GM23338 (cell line): Measurements from ENCODE around the gene RILPL1. TPM values are rescaled to one million over a fixed set of nuclear protein-coding genes. Genes with fewer than 3 reads are reported as not detected.
A peak's percentile ranks its signal among the peaks of the same experiment; 100 is the strongest.

Source experiments
- ATAC-seq: fragments of 200-7000 bp; cut with Tn5 transposase; 3 replicates; pipeline ENCODE4 v1.9.1; 2020
- DNase-seq: peaks from one replicate; pipeline ENCODE4 v3.0.0-alpha.2; 2015; ENCODE audit warnings: low spot score
- H2AFZ ChIP-seq: fragments of 200-600 bp; sonication (generic); 2 replicates; pipeline ENCODE4 v1.8.0; 2016; ENCODE audit warnings: antibody characterized with exemption, mild to moderate bottlenecking, moderate library complexity
- H3F3A ChIP-seq: fragments of 200-600 bp; sonication (generic); replicated peaks from 2 replicates; pipeline ENCODE4 v1.8.0; 2017; ENCODE audit warnings: antibody characterized with exemption, mixed run types, low read depth
- H3K27ac ChIP-seq: fragments of 200-600 bp; sonication (generic); 2 replicates; pipeline ENCODE4 v1.6.1; 2016; ENCODE audit warnings: low read depth
- H3K27me3 ChIP-seq: fragments of 200-600 bp; sonication (generic); 2 replicates; pipeline ENCODE4 v1.8.0; 2016; ENCODE audit warnings: mild to moderate bottlenecking, mixed run types, moderate library complexity; ENCODE audit not compliant: insufficient read depth
- H3K36me3 ChIP-seq: fragments of 200-600 bp; sonication (generic); 2 replicates; pipeline ENCODE4 v1.8.0; 2016; ENCODE audit warnings: mild to moderate bottlenecking; ENCODE audit not compliant: insufficient read depth
- H3K4me1 ChIP-seq: fragments of 200-600 bp; sonication (generic); 2 replicates; pipeline ENCODE4 v1.8.0; 2016; ENCODE audit warnings: mild to moderate bottlenecking, moderate library complexity; ENCODE audit not compliant: insufficient read depth
- H3K4me2 ChIP-seq: fragments of 200-600 bp; sonication (generic); 2 replicates; pipeline ENCODE4 v1.7.1; 2017; ENCODE audit warnings: mixed run types
- H3K4me3 ChIP-seq: fragments of 200-600 bp; sonication (generic); 2 replicates; pipeline ENCODE4 v1.6.1; 2016; ENCODE audit warnings: mixed run types
- H3K79me2 ChIP-seq: fragments of 200-600 bp; sonication (generic); replicated peaks from 2 replicates; pipeline ENCODE4 v1.8.0; 2017; ENCODE audit warnings: mild to moderate bottlenecking; ENCODE audit not compliant: insufficient read depth
- H3K9me2 ChIP-seq: fragments of 200-600 bp; sonication (generic); 2 replicates; pipeline ENCODE4 v1.8.0; 2017; ENCODE audit not compliant: insufficient read depth
- H4K20me1 ChIP-seq: fragments of 200-600 bp; sonication (generic); replicated peaks from 2 replicates; pipeline ENCODE4 v1.8.0; 2017; ENCODE audit warnings: mild to moderate bottlenecking; ENCODE audit not compliant: insufficient read depth
- H3K27ac Mint-ChIP-seq: 2 replicates; pipeline ENCODE4 v1.8.0; 2020; ENCODE audit warnings: inconsistent platforms, mild to moderate bottlenecking, moderate library complexity, mixed read lengths
- H3K27me3 Mint-ChIP-seq: 3 replicates; pipeline ENCODE4 v1.8.0; 2022; ENCODE audit warnings: low read depth, mild to moderate bottlenecking, moderate library complexity, mixed read lengths, inconsistent platforms; ENCODE audit not compliant: insufficient read depth, poor library complexity
- H3K36me3 Mint-ChIP-seq: 3 replicates; pipeline ENCODE4 v1.8.0; 2021; ENCODE audit warnings: low read depth, mild to moderate bottlenecking, inconsistent platforms, moderate library complexity, mixed read lengths
- H3K4me1 Mint-ChIP-seq: 3 replicates; pipeline ENCODE4 v1.8.0; 2020; ENCODE audit warnings: mild to moderate bottlenecking, inconsistent platforms, mixed read lengths
- H3K4me3 Mint-ChIP-seq: 3 replicates; pipeline ENCODE4 v1.8.0; 2021; ENCODE audit warnings: moderate library complexity, mild to moderate bottlenecking, inconsistent platforms, mixed read lengths
- H3K9me3 Mint-ChIP-seq: 3 replicates; pipeline ENCODE4 v1.8.0; 2020; ENCODE audit warnings: moderate library complexity, mild to moderate bottlenecking, inconsistent platforms, mixed read lengths
- EZH2 ChIP-seq: fragments of 200-600 bp; sonication (generic); IDR thresholded peaks from one replicate; pipeline ENCODE4 v1.8.0; 2017; ENCODE audit warnings: antibody characterized with exemption, mild to moderate bottlenecking, low read depth; ENCODE audit not compliant: unreplicated experiment
- EZH2phosphoT487 ChIP-seq: fragments of 200-600 bp; sonication (generic); IDR thresholded peaks from one replicate; pipeline ENCODE4 v1.8.1; 2018; ENCODE audit warnings: antibody characterized with exemption; ENCODE audit not compliant: unreplicated experiment
- JUNB ChIP-seq: IDR thresholded peaks from one replicate; pipeline ENCODE4 v1.6.1; 2016; ENCODE audit warnings: antibody characterized with exemption; ENCODE audit not compliant: unreplicated experiment
- NANOG ChIP-seq: IDR thresholded peaks from 2 replicates; pipeline ENCODE4 v1.6.1; 2016; ENCODE audit warnings: antibody characterized with exemption, borderline replicate concordance
- STAT1 ChIP-seq: IDR thresholded peaks from one replicate; pipeline ENCODE4 v1.6.1; 2016; ENCODE audit warnings: antibody characterized with exemption; ENCODE audit not compliant: unreplicated experiment
- ZNF114 ChIP-seq: fragments of 250-450 bp; sonication (Bioruptor Pico); IDR thresholded peaks from 2 replicates; pipeline ENCODE4 v1.5.0; 2020; ENCODE audit warnings: mild to moderate bottlenecking, moderate library complexity
- polyA plus RNA-seq: library from polyadenylated mRNA; unstranded; fragments of >200 nt; fragmentation: Nextera tagmentation; extraction: Ambion mirVana; gene quantifications from 2 replicates; pipeline ENCODE4 v1.2.1, GENCODE V29; 2016
- total RNA-seq: library from RNA; depleted of rRNA; stranded (reverse); fragments of >200 nt; shearing (Covaris generic); gene quantifications from 2 replicates; pipeline ENCODE4 v1.2.3, GENCODE V29; 2014
- TF ChIP-seq, protein P1 (sequence below): fragments of 250-450 bp; sonication (Bioruptor Pico); IDR thresholded peaks from 2 replicates; pipeline ENCODE4 v1.5.0; 2020; ENCODE audit warnings: mild to moderate bottlenecking, moderate library complexity
- TF ChIP-seq, protein P2 (sequence below), 2 experiments: fragments of 200-600 bp in 1 of 2; sonication (generic) in 1 of 2; conservative IDR thresholded peaks; 2 replicates each; pipeline versions ENCODE4 v1.5.1 to v1.6.1; 2016 to 2017; ENCODE audit warnings: antibody characterized with exemption in 2 of 2, low read depth in 2 of 2, mild to moderate bottlenecking in 2 of 2, moderate library complexity in 1 of 2
- TF ChIP-seq, protein P3 (sequence below): IDR thresholded peaks from one replicate; pipeline ENCODE4 v1.6.1; 2018; ENCODE audit warnings: antibody characterized with exemption; ENCODE audit not compliant: unreplicated experiment
- TF ChIP-seq, protein P4 (sequence below): IDR thresholded peaks from 2 replicates; pipeline ENCODE4 v1.6.1; 2016; ENCODE audit warnings: antibody characterized with exemption

RILPL1 gene
- total and polyA plus RNA-seq, 2 experiments from 2014 or later: 3.9 to 7.9 TPM

DNA sequence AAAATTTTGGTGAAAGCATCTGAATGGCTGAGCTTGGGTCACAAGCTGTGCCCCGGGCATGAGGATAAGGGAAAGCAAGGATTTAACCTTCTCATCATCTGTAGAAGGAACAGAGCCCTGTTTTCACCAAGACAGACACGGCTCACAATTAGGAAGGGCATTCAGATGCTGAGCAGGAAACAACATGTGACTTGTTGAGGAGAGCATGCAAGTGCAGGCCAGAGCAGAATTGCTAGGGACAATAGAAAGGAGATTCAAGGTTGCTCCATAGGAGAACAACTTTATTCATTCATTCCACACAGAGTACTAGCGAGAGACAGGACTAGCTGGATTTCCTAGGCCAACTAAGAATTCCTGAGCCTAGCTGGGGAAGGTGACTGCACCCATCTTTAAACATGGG lies 14.6 kb upstream of the RILPL1 start (continued):
- TF ChIP-seq, protein P1, sequence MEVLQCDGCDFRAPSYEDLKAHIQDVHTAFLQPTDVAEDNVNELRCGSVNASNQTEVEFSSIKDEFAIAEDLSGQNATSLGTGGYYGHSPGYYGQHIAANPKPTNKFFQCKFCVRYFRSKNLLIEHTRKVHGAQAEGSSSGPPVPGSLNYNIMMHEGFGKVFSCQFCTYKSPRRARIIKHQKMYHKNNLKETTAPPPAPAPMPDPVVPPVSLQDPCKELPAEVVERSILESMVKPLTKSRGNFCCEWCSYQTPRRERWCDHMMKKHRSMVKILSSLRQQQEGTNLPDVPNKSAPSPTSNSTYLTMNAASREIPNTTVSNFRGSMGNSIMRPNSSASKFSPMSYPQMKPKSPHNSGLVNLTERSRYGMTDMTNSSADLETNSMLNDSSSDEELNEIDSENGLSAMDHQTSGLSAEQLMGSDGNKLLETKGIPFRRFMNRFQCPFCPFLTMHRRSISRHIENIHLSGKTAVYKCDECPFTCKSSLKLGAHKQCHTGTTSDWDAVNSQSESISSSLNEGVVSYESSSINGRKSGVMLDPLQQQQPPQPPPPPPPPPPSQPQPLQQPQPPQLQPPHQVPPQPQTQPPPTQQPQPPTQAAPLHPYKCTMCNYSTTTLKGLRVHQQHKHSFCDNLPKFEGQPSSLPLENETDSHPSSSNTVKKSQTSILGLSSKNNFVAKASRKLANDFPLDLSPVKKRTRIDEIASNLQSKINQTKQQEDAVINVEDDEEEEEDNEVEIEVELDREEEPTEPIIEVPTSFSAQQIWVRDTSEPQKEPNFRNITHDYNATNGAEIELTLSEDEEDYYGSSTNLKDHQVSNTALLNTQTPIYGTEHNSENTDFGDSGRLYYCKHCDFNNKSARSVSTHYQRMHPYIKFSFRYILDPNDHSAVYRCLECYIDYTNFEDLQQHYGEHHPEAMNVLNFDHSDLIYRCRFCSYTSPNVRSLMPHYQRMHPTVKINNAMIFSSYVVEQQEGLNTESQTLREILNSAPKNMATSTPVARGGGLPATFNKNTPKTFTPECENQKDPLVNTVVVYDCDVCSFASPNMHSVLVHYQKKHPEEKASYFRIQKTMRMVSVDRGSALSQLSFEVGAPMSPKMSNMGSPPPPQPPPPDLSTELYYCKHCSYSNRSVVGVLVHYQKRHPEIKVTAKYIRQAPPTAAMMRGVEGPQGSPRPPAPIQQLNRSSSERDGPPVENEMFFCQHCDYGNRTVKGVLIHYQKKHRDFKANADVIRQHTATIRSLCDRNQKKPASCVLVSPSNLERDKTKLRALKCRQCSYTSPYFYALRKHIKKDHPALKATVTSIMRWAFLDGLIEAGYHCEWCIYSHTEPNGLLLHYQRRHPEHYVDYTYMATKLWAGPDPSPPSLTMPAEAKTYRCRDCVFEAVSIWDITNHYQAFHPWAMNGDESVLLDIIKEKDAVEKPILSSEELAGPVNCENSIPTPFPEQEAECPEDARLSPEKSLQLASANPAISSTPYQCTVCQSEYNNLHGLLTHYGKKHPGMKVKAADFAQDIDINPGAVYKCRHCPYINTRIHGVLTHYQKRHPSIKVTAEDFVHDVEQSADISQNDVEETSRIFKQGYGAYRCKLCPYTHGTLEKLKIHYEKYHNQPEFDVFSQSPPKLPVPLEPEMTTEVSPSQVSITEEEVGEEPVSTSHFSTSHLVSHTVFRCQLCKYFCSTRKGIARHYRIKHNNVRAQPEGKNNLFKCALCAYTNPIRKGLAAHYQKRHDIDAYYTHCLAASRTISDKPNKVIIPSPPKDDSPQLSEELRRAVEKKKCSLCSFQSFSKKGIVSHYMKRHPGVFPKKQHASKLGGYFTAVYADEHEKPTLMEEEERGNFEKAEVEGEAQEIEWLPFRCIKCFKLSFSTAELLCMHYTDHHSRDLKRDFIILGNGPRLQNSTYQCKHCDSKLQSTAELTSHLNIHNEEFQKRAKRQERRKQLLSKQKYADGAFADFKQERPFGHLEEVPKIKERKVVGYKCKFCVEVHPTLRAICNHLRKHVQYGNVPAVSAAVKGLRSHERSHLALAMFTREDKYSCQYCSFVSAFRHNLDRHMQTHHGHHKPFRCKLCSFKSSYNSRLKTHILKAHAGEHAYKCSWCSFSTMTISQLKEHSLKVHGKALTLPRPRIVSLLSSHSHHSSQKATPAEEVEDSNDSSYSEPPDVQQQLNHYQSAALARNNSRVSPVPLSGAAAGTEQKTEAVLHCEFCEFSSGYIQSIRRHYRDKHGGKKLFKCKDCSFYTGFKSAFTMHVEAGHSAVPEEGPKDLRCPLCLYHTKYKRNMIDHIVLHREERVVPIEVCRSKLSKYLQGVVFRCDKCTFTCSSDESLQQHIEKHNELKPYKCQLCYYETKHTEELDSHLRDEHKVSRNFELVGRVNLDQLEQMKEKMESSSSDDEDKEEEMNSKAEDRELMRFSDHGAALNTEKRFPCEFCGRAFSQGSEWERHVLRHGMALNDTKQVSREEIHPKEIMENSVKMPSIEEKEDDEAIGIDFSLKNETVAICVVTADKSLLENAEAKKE: no peak
- TF ChIP-seq ZNF114 (no peak), JUNB (no peak)
- TF ChIP-seq, protein P2, sequence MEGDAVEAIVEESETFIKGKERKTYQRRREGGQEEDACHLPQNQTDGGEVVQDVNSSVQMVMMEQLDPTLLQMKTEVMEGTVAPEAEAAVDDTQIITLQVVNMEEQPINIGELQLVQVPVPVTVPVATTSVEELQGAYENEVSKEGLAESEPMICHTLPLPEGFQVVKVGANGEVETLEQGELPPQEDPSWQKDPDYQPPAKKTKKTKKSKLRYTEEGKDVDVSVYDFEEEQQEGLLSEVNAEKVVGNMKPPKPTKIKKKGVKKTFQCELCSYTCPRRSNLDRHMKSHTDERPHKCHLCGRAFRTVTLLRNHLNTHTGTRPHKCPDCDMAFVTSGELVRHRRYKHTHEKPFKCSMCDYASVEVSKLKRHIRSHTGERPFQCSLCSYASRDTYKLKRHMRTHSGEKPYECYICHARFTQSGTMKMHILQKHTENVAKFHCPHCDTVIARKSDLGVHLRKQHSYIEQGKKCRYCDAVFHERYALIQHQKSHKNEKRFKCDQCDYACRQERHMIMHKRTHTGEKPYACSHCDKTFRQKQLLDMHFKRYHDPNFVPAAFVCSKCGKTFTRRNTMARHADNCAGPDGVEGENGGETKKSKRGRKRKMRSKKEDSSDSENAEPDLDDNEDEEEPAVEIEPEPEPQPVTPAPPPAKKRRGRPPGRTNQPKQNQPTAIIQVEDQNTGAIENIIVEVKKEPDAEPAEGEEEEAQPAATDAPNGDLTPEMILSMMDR (conservative IDR thresholded peaks at IDR 0.05; ENCODE audit: low read depth in 2 of 2): no peak

DNA sequence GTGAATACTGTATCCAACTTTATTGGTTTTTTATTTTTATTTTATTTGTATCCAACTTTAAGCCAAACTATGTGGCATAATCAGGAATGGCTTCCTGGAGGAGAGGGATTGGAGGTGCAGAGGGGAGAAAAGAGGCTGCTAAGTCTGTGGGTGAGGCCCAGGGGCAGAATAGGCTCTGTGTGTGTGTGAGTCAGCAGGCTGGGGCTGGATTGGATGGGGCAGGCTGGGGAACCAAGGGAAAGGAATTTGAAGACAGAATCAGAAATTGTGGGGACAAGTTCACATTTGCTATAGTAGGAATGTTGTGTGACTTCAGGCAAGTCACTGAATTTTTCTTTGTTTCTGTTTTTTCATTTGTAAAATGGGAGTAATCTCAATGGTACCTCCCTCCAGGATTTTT lies 12.8 kb upstream of the RILPL1 start:
- H3K27me3 ChIP-seq: no peaks in the 10 kb centered on the region
- H3K4me1 Mint-ChIP-seq: no peaks in the 10 kb centered on the region
- H3K9me2 ChIP-seq: no peaks in the 10 kb centered on the region; the same call in 1 of the 2 replicates
- no peak overlapping the region for H3K4me3 ChIP-seq
- no peak for DNase-seq
- no peaks in the 10 kb centered on the region for H3K79me2 ChIP-seq
- peaks cover 6% of the 10 kb centered on the region for H3K27me3 Mint-ChIP-seq
- H3F3A ChIP-seq: no peaks in the 10 kb centered on the region
- no peak overlapping the region for H3K4me3 Mint-ChIP-seq
- H3K36me3 ChIP-seq: no peaks in the 10 kb centered on the region
- H3K36me3 Mint-ChIP-seq: no peaks in the 10 kb centered on the region
- peak; percentile 50; the same call in 2 of the 3 replicates for ATAC-seq
- H3K4me1 ChIP-seq: no peaks in the 10 kb centered on the region
- no peaks in the 10 kb centered on the region; the same call in 2 of the 3 replicates for H3K9me3 Mint-ChIP-seq
- H3K27ac ChIP-seq: no peak overlapping the region
- H3K4me2 ChIP-seq: no peak overlapping the region
- H4K20me1 ChIP-seq: no peaks in the 10 kb centered on the region
- H3K27ac Mint-ChIP-seq: no peak overlapping the region; the same call in 1 of the 2 replicates
- no peak overlapping the region for H2AFZ ChIP-seq
- no peak for TF ChIP-seq STAT1
- TF ChIP-seq, protein P3, sequence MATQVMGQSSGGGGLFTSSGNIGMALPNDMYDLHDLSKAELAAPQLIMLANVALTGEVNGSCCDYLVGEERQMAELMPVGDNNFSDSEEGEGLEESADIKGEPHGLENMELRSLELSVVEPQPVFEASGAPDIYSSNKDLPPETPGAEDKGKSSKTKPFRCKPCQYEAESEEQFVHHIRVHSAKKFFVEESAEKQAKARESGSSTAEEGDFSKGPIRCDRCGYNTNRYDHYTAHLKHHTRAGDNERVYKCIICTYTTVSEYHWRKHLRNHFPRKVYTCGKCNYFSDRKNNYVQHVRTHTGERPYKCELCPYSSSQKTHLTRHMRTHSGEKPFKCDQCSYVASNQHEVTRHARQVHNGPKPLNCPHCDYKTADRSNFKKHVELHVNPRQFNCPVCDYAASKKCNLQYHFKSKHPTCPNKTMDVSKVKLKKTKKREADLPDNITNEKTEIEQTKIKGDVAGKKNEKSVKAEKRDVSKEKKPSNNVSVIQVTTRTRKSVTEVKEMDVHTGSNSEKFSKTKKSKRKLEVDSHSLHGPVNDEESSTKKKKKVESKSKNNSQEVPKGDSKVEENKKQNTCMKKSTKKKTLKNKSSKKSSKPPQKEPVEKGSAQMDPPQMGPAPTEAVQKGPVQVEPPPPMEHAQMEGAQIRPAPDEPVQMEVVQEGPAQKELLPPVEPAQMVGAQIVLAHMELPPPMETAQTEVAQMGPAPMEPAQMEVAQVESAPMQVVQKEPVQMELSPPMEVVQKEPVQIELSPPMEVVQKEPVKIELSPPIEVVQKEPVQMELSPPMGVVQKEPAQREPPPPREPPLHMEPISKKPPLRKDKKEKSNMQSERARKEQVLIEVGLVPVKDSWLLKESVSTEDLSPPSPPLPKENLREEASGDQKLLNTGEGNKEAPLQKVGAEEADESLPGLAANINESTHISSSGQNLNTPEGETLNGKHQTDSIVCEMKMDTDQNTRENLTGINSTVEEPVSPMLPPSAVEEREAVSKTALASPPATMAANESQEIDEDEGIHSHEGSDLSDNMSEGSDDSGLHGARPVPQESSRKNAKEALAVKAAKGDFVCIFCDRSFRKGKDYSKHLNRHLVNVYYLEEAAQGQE: no peak
- no peak for TF ChIP-seq ZNF114
- TF ChIP-seq EZH2phosphoT487: no peak
- no peak for TF ChIP-seq NANOG
- no peak for TF ChIP-seq EZH2
- TF ChIP-seq, protein P2 (conservative IDR thresholded peaks at IDR 0.05; ENCODE audit: low read depth in 2 of 2): no peak
- TF ChIP-seq JUNB: no peak
- TF ChIP-seq, protein P4, sequence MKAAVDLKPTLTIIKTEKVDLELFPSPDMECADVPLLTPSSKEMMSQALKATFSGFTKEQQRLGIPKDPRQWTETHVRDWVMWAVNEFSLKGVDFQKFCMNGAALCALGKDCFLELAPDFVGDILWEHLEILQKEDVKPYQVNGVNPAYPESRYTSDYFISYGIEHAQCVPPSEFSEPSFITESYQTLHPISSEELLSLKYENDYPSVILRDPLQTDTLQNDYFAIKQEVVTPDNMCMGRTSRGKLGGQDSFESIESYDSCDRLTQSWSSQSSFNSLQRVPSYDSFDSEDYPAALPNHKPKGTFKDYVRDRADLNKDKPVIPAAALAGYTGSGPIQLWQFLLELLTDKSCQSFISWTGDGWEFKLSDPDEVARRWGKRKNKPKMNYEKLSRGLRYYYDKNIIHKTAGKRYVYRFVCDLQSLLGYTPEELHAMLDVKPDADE: no peak
